CD4-positive, alpha-beta memory T cell (primary cell): Measurements from ENCODE around the gene CENPP. TPM values are rescaled to one million over a fixed set of nuclear protein-coding genes. Genes with fewer than 3 reads are reported as not detected.

ENCODE experiments used
- CTCF ChIA-PET: fragments of 350-600 bp; sonication (Branson Sonifier 250); formaldehyde crosslinking; loops from one replicate; lab custom pipeline; 2021; ENCODE audit warnings: inconsistent platforms; ENCODE audit not compliant: partially characterized antibody; lab: Charles Lee
- POLR2A ChIA-PET: fragments of 350-600 bp; sonication (Branson Sonifier 250); formaldehyde crosslinking; loops from one replicate; lab custom pipeline; 2021; ENCODE audit not compliant: partially characterized antibody; lab: Charles Lee
- DNase-seq, 5 donors: peaks; one replicate each; pipeline versions ENCODE4 v3.0.0 to v3.0.0-alpha.2; 2020 to 2022; ENCODE audit warnings: mixed read lengths in 1 of 5
- H3K27ac ChIP-seq: one replicate; pipeline ENCODE4 v1.7.0; 2013; ENCODE audit warnings: low read depth, low read length
- H3K27me3 ChIP-seq: 2 replicates; pipeline ENCODE4 v1.7.0; 2013; ENCODE audit warnings: mild to moderate bottlenecking, low read length, moderate library complexity; ENCODE audit not compliant: insufficient read depth
- H3K36me3 ChIP-seq: 2 replicates; pipeline ENCODE4 v1.7.0; 2013; ENCODE audit warnings: mild to moderate bottlenecking, low read length, moderate library complexity; ENCODE audit not compliant: insufficient read depth
- H3K4me1 ChIP-seq: 2 replicates; pipeline ENCODE4 v1.7.0; 2013; ENCODE audit warnings: mild to moderate bottlenecking, low read length, moderate library complexity; ENCODE audit not compliant: insufficient read depth
- H3K4me3 ChIP-seq, 2 donors: one replicate each; pipeline ENCODE4 v1.7.0; 2013; ENCODE audit warnings: low read length in 2 of 2, mild to moderate bottlenecking in 1 of 2
- H3K9me3 ChIP-seq, 2 donors: one replicate each; pipeline ENCODE4 v1.7.0; 2013; ENCODE audit warnings: low read length in 2 of 2, control low read depth in 1 of 2; ENCODE audit not compliant: control insufficient read depth in 1 of 2
- H3K27ac Mint-ChIP-seq, 7 donors: one replicate each; pipeline ENCODE4 v1.8.0; 2020 to 2021; ENCODE audit warnings: mixed read lengths in 7 of 7, mild to moderate bottlenecking in 6 of 7, inconsistent platforms in 3 of 7, moderate library complexity in 3 of 7
- H3K27me3 Mint-ChIP-seq, 2 donors: one replicate each; pipeline ENCODE4 v1.8.0; 2020 to 2021; ENCODE audit warnings: mixed read lengths in 2 of 2
- H3K36me3 Mint-ChIP-seq, 2 donors: one replicate each; pipeline ENCODE4 v1.8.0; 2020 to 2021; ENCODE audit warnings: mixed read lengths in 2 of 2, inconsistent platforms in 1 of 2, mild to moderate bottlenecking in 1 of 2
- H3K4me1 Mint-ChIP-seq, 4 donors: one replicate each; pipeline ENCODE4 v1.8.0; 2020 to 2021; ENCODE audit warnings: mixed read lengths in 4 of 4, mild to moderate bottlenecking in 1 of 4
- H3K4me3 Mint-ChIP-seq, 8 donors: one replicate each; pipeline ENCODE4 v1.8.0; 2020 to 2021; ENCODE audit warnings: mixed read lengths in 8 of 8, mild to moderate bottlenecking in 7 of 8, moderate library complexity in 6 of 8, inconsistent platforms in 3 of 8
- H3K9me3 Mint-ChIP-seq, 8 donors: one replicate each; pipeline ENCODE4 v1.8.0; 2020 to 2021; ENCODE audit warnings: mixed read lengths in 8 of 8, mild to moderate bottlenecking in 5 of 8, inconsistent platforms in 3 of 8, moderate library complexity in 1 of 8
- intact Hi-C: fragments of 100-400 bp; cut with micrococcal nuclease; formaldehyde crosslinking; loops from one replicate; pipeline ENCODE4 v1.15.1; 2023
- polyA plus RNA-seq, 2 donors: library from polyadenylated mRNA; unstranded; fragments of 300-500 nt; fragmentation: Illumina TruSeq; gene quantifications; one replicate each; pipeline ENCODE4 v1.2.3, GENCODE V29; 2021
- total RNA-seq, 2 experiments: library from RNA; stranded (reverse); gene quantifications; one replicate each; pipeline ENCODE4 v1.2.3, GENCODE V29; 2021

Gene CENPP
- total and polyA plus RNA-seq, 4 experiments from 2014 or later: 0.55 to 9.5 (median 3.4) TPM

- CTCF ChIA-PET: no interaction called here
- no peak overlapping the region for H3K4me3 ChIP-seq
- Mint-ChIP-seq H3K27ac (no peak overlapping the region), H3K9me3 (peaks cover 0 to 3% (median 0%) of the 10 kb centered on the region in 8 donors), H3K4me1 (peaks cover 0 to 4% (median 2%) of the 10 kb centered on the region in 4 donors), H3K27me3 (no peaks in the 10 kb centered on the region), H3K4me3 (no peak overlapping the region), H3K36me3 (no peaks in the 10 kb centered on the region)
- intact Hi-C loops: loop anchor here (5.0 kb wide), 1 partner anchor 287 kb away; no protein-coding TSS in a partner anchor
- no peaks in the 10 kb centered on the region for H3K27me3 ChIP-seq
- H3K36me3 ChIP-seq: no peaks in the 10 kb centered on the region
- no peaks in the 10 kb centered on the region for H3K4me1 ChIP-seq
- H3K27ac ChIP-seq: no peak overlapping the region
- H3K9me3 ChIP-seq: no peaks in the 10 kb centered on the region
- POLR2A ChIA-PET: no interaction called here
- DNase-seq: no peak
These were observed 179.1 kb downstream of the CENPP start for GRCh38 chr9:92504881-92505280.

GRCh38 chr9:92506184-92506857 lies 180.6 kb downstream of the CENPP start:
- H3K36me3 Mint-ChIP-seq: no peaks in the 10 kb centered on the region
- Histone ChIP-seq H3K27me3 (no peaks in the 10 kb centered on the region), H3K9me3 (no peaks in the 10 kb centered on the region), H3K36me3 (no peaks in the 10 kb centered on the region), H3K27ac (no peak overlapping the region), H3K4me3 (no peak overlapping the region), H3K4me1 (no peaks in the 10 kb centered on the region)
- H3K4me3 Mint-ChIP-seq: no peak overlapping the region
- H3K27ac Mint-ChIP-seq: no peak overlapping the region
- POLR2A ChIA-PET: no interaction called here
- no peak for DNase-seq
- H3K4me1 Mint-ChIP-seq: peaks cover 0 to 4% (median 2%) of the 10 kb centered on the region in 4 donors
- intact Hi-C loops: no loop called here
- CTCF ChIA-PET: no interaction called here
- peaks cover 0 to 3% (median 0%) of the 10 kb centered on the region in 8 donors for H3K9me3 Mint-ChIP-seq
- no peaks in the 10 kb centered on the region for H3K27me3 Mint-ChIP-seq

- Mint-ChIP-seq H3K9me3 (peaks cover 0 to 3% (median 0%) of the 10 kb centered on the region in 8 donors), H3K36me3 (no peaks in the 10 kb centered on the region), H3K27me3 (no peaks in the 10 kb centered on the region), H3K4me3 (no peak overlapping the region), H3K27ac (peak overlapping the region in 1 of 7 donors; percentile 67), H3K4me1 (peaks cover 0 to 4% (median 2%) of the 10 kb centered on the region in 4 donors)
- Histone ChIP-seq H3K4me1 (no peaks in the 10 kb centered on the region), H3K36me3 (no peaks in the 10 kb centered on the region), H3K4me3 (no peak overlapping the region), H3K9me3 (no peaks in the 10 kb centered on the region), H3K27me3 (no peaks in the 10 kb centered on the region), H3K27ac (no peak overlapping the region)
- CTCF ChIA-PET: no interaction called here
- intact Hi-C loops: no loop called here
- POLR2A ChIA-PET: no interaction called here
- DNase-seq: no peak
These were observed 181.3 kb downstream of the CENPP start for GRCh38 chr9:92507005-92507404.

- H3K27ac ChIP-seq: no peak overlapping the region
- ChIA-PET CTCF (no interaction called here), POLR2A (no interaction called here)
- no peak overlapping the region for H3K4me3 ChIP-seq
- H3K9me3 Mint-ChIP-seq: peaks cover 0 to 3% (median 0%) of the 10 kb centered on the region in 8 donors
- H3K27me3 ChIP-seq: no peaks in the 10 kb centered on the region
- no peak overlapping the region for H3K4me3 Mint-ChIP-seq
- H3K27me3 Mint-ChIP-seq: no peaks in the 10 kb centered on the region
- no peak overlapping the region for H3K27ac Mint-ChIP-seq
- H3K4me1 ChIP-seq: no peaks in the 10 kb centered on the region
- intact Hi-C loops: no loop called here
- H3K36me3 Mint-ChIP-seq: no peaks in the 10 kb centered on the region
- peaks cover 0 to 4% (median 2%) of the 10 kb centered on the region in 4 donors for H3K4me1 Mint-ChIP-seq
- no peaks in the 10 kb centered on the region for H3K36me3 ChIP-seq
- no peak for DNase-seq
- no peaks in the 10 kb centered on the region for H3K9me3 ChIP-seq
These were observed 181.7 kb downstream of the CENPP start for GRCh38 chr9:92507496-92507895.

GRCh38 chr9:92508018-92508820 lies 182.5 kb downstream of the CENPP start:
- Mint-ChIP-seq H3K9me3 (peaks cover 0 to 3% (median 0%) of the 10 kb centered on the region in 8 donors), H3K4me1 (peaks cover 0 to 4% (median 2%) of the 10 kb centered on the region in 4 donors), H3K4me3 (no peak overlapping the region), H3K36me3 (no peaks in the 10 kb centered on the region), H3K27ac (no peak overlapping the region), H3K27me3 (no peaks in the 10 kb centered on the region)
- ChIA-PET POLR2A (no interaction called here), CTCF (no interaction called here)
- DNase-seq: no peak
- Histone ChIP-seq H3K27me3 (no peaks in the 10 kb centered on the region), H3K4me1 (no peaks in the 10 kb centered on the region), H3K27ac (no peak overlapping the region), H3K4me3 (no peak overlapping the region), H3K9me3 (no peaks in the 10 kb centered on the region), H3K36me3 (no peaks in the 10 kb centered on the region)
- intact Hi-C loops: no loop called here

- H3K27ac Mint-ChIP-seq: no peak overlapping the region
- ChIA-PET POLR2A (no interaction called here), CTCF (no interaction called here)
- no peaks in the 10 kb centered on the region for H3K36me3 Mint-ChIP-seq
- H3K27ac ChIP-seq: no peak overlapping the region
- intact Hi-C loops: no loop called here
- no peaks in the 10 kb centered on the region for H3K27me3 Mint-ChIP-seq
- no peak for DNase-seq
- no peaks in the 10 kb centered on the region for H3K36me3 ChIP-seq
- H3K27me3 ChIP-seq: no peaks in the 10 kb centered on the region
- no peaks in the 10 kb centered on the region for H3K4me1 ChIP-seq
- H3K4me3 ChIP-seq: no peak overlapping the region
- H3K4me1 Mint-ChIP-seq: peaks cover 0 to 4% (median 2%) of the 10 kb centered on the region in 4 donors
- H3K9me3 Mint-ChIP-seq: peaks cover 0 to 3% (median 0%) of the 10 kb centered on the region in 8 donors
- H3K9me3 ChIP-seq: no peaks in the 10 kb centered on the region
- H3K4me3 Mint-ChIP-seq: no peak overlapping the region
These were observed 183.3 kb downstream of the CENPP start for GRCh38 chr9:92509050-92509449.

GRCh38 chr9:92510747-92511146 lies 185.0 kb downstream of the CENPP start:
- DNase-seq: no peak
- no peaks in the 10 kb centered on the region for H3K27me3 ChIP-seq
- H3K27me3 Mint-ChIP-seq: no peaks in the 10 kb centered on the region
- H3K9me3 Mint-ChIP-seq: peaks cover 0 to 3% (median 0%) of the 10 kb centered on the region in 8 donors
- H3K36me3 Mint-ChIP-seq: no peaks in the 10 kb centered on the region
- H3K4me3 Mint-ChIP-seq: no peak overlapping the region
- ChIA-PET CTCF (no interaction called here), POLR2A (no interaction called here)
- no peak overlapping the region for H3K27ac ChIP-seq
- H3K4me1 ChIP-seq: no peaks in the 10 kb centered on the region
- H3K36me3 ChIP-seq: no peaks in the 10 kb centered on the region
- no peaks in the 10 kb centered on the region for H3K9me3 ChIP-seq
- H3K27ac Mint-ChIP-seq: no peak overlapping the region
- no peak overlapping the region for H3K4me3 ChIP-seq
- intact Hi-C loops: no loop called here
- H3K4me1 Mint-ChIP-seq: peaks cover 0 to 4% (median 2%) of the 10 kb centered on the region in 4 donors
